HEK293 (cell line): ENCODE measurements around the gene KLHDC7B.
A peak's percentile ranks its signal among the peaks of the same experiment; 100 is the strongest.

Experiments
- GLIS1 ChIP-seq: fragments of 450-650 bp; formaldehyde crosslinking; IDR thresholded peaks from 2 replicates; pipeline ENCODE4 v1.5.1; 2016; ENCODE audit warnings: missing biosample characterization, missing genetic modification characterization
- IKZF3 ChIP-seq: fragments of 450-650 bp; IDR thresholded peaks from 2 replicates; pipeline ENCODE4 v1.5.0; 2018; ENCODE audit warnings: missing biosample characterization, mild to moderate bottlenecking, missing genetic modification characterization, moderate library complexity
- KLF8 ChIP-seq: fragments of 450-650 bp; formaldehyde crosslinking; IDR thresholded peaks from 2 replicates; pipeline ENCODE4 v1.5.1; 2016; ENCODE audit warnings: missing biosample characterization, missing genetic modification characterization
- PRDM1 ChIP-seq: fragments of 450-650 bp; formaldehyde crosslinking; IDR thresholded peaks from 2 replicates; pipeline ENCODE4; 2016; ENCODE audit warnings: missing biosample characterization, missing genetic modification characterization
- ZNF114 ChIP-seq: fragments of 450-650 bp; formaldehyde crosslinking; IDR thresholded peaks from 2 replicates; pipeline ENCODE4 v1.5.0; 2017; ENCODE audit warnings: missing biosample characterization, missing genetic modification characterization
- ZNF16 ChIP-seq: fragments of 450-650 bp; formaldehyde crosslinking; IDR thresholded peaks from 2 replicates; pipeline ENCODE4 v1.5.1; 2016; ENCODE audit warnings: low read depth, missing biosample characterization, missing genetic modification characterization
- ZNF184 ChIP-seq: fragments of 450-650 bp; IDR thresholded peaks from 2 replicates; pipeline ENCODE4 v1.5.1; 2018; ENCODE audit warnings: missing biosample characterization, mild to moderate bottlenecking, missing genetic modification characterization
- ZNF202 ChIP-seq: fragments of 450-650 bp; formaldehyde crosslinking; IDR thresholded peaks from 2 replicates; pipeline ENCODE4 v1.5.1; 2016; ENCODE audit warnings: missing biosample characterization, missing genetic modification characterization, borderline replicate concordance
- ZNF658 ChIP-seq: fragments of 450-650 bp; formaldehyde crosslinking; IDR thresholded peaks from 2 replicates; pipeline ENCODE4; 2016; ENCODE audit warnings: missing biosample characterization, missing genetic modification characterization
- ZNF677 ChIP-seq: fragments of 450-650 bp; IDR thresholded peaks from 2 replicates; pipeline ENCODE4 v1.5.0; 2018; ENCODE audit warnings: missing biosample characterization, mild to moderate bottlenecking, missing genetic modification characterization, moderate library complexity
- ZNF707 ChIP-seq: fragments of 450-650 bp; formaldehyde crosslinking; IDR thresholded peaks from 2 replicates; pipeline ENCODE4 v1.5.1; 2016; ENCODE audit warnings: missing biosample characterization, missing genetic modification characterization
- ZNF776 ChIP-seq: fragments of 450-650 bp; formaldehyde crosslinking; IDR thresholded peaks from 2 replicates; pipeline ENCODE4 v1.5.0; 2017; ENCODE audit warnings: missing biosample characterization, missing genetic modification characterization, borderline replicate concordance
- ZNF785 ChIP-seq: fragments of 450-650 bp; formaldehyde crosslinking; IDR thresholded peaks from 2 replicates; pipeline ENCODE4 v1.5.1; 2016; ENCODE audit warnings: missing biosample characterization, missing genetic modification characterization
- TF ChIP-seq, protein P1 (sequence below): fragments of 450-650 bp; formaldehyde crosslinking; IDR thresholded peaks from 2 replicates; pipeline ENCODE4 v1.5.1; 2016; ENCODE audit warnings: missing biosample characterization, missing genetic modification characterization
- TF ChIP-seq, protein P2 (sequence below): fragments of 450-650 bp; formaldehyde crosslinking; IDR thresholded peaks from 2 replicates; pipeline ENCODE4 v1.5.1; 2016; ENCODE audit warnings: missing biosample characterization, missing genetic modification characterization
- TF ChIP-seq, protein P3 (sequence below): fragments of 450-650 bp; formaldehyde crosslinking; IDR thresholded peaks from 2 replicates; pipeline ENCODE4 v1.5.1; 2017; ENCODE audit warnings: missing biosample characterization, missing genetic modification characterization
- TF ChIP-seq, protein P4 (sequence below): fragments of 450-650 bp; formaldehyde crosslinking; IDR thresholded peaks from 2 replicates; pipeline ENCODE4 v1.5.1; 2016; ENCODE audit warnings: missing biosample characterization, missing genetic modification characterization, borderline replicate concordance

Gene KLHDC7B

DNA sequence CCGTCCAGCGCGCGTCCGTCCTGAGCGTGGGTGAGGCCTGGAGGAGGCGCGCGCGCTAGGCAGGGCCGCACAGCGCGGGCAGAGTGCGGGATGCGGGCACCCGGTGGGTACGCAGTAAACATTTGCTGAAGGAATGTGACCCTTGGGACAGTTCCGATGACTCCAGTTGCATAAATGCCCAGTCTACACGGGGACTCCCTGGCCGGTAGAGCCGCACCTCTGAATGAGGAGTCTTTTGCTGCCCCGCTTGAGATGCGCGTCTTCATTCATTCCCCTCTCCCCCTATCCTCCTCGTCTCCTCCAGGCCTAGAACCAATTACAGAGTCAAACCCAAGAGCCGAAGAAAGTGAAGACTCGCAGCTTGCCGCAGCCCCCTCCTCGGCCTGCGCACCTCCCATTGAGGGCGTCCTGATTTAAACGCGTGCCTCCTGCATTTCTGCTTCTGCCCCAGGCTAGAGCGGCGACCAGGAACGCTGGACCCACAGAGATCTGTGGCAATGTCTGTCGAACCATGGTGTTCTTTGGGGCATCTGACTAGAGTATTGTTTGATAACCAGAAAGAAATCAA is 37.7 kb downstream of the KLHDC7B start (continued):
- TF ChIP-seq, protein P1, sequence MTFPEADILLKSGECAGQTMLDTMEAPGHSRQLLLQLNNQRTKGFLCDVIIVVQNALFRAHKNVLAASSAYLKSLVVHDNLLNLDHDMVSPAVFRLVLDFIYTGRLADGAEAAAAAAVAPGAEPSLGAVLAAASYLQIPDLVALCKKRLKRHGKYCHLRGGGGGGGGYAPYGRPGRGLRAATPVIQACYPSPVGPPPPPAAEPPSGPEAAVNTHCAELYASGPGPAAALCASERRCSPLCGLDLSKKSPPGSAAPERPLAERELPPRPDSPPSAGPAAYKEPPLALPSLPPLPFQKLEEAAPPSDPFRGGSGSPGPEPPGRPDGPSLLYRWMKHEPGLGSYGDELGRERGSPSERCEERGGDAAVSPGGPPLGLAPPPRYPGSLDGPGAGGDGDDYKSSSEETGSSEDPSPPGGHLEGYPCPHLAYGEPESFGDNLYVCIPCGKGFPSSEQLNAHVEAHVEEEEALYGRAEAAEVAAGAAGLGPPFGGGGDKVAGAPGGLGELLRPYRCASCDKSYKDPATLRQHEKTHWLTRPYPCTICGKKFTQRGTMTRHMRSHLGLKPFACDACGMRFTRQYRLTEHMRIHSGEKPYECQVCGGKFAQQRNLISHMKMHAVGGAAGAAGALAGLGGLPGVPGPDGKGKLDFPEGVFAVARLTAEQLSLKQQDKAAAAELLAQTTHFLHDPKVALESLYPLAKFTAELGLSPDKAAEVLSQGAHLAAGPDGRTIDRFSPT (tag by site-specific recombination): peak; percentile 88
- TF ChIP-seq, protein P2, sequence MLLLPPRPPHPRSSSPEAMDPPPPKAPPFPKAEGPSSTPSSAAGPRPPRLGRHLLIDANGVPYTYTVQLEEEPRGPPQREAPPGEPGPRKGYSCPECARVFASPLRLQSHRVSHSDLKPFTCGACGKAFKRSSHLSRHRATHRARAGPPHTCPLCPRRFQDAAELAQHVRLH: no peak
- TF ChIP-seq GLIS1 (tag by site-specific recombination) (0 out of 2 replicates have a peak, but pooled peaks have one; percentile 13), KLF8 (tag by site-specific recombination) (peak; percentile 59; the same call in 1 of the 2 replicates), ZNF202 (no peak), ZNF707 (tag by site-specific recombination) (no peak), ZNF184 (no peak), ZNF658 (no peak), ZNF114 (tag by site-specific recombination) (no peak), PRDM1 (tag by site-specific recombination) (no peak), IKZF3 (tag by site-specific recombination) (no peak), ZNF16 (tag by site-specific recombination) (no peak), ZNF677 (tag by site-specific recombination) (no peak), ZNF785 (tag by site-specific recombination) (no peak), ZNF776 (tag by site-specific recombination) (no peak)
- TF ChIP-seq, protein P3, sequence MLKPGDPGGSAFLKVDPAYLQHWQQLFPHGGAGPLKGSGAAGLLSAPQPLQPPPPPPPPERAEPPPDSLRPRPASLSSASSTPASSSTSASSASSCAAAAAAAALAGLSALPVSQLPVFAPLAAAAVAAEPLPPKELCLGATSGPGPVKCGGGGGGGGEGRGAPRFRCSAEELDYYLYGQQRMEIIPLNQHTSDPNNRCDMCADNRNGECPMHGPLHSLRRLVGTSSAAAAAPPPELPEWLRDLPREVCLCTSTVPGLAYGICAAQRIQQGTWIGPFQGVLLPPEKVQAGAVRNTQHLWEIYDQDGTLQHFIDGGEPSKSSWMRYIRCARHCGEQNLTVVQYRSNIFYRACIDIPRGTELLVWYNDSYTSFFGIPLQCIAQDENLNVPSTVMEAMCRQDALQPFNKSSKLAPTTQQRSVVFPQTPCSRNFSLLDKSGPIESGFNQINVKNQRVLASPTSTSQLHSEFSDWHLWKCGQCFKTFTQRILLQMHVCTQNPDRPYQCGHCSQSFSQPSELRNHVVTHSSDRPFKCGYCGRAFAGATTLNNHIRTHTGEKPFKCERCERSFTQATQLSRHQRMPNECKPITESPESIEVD (tag by site-specific recombination): no peak
- TF ChIP-seq, protein P4, sequence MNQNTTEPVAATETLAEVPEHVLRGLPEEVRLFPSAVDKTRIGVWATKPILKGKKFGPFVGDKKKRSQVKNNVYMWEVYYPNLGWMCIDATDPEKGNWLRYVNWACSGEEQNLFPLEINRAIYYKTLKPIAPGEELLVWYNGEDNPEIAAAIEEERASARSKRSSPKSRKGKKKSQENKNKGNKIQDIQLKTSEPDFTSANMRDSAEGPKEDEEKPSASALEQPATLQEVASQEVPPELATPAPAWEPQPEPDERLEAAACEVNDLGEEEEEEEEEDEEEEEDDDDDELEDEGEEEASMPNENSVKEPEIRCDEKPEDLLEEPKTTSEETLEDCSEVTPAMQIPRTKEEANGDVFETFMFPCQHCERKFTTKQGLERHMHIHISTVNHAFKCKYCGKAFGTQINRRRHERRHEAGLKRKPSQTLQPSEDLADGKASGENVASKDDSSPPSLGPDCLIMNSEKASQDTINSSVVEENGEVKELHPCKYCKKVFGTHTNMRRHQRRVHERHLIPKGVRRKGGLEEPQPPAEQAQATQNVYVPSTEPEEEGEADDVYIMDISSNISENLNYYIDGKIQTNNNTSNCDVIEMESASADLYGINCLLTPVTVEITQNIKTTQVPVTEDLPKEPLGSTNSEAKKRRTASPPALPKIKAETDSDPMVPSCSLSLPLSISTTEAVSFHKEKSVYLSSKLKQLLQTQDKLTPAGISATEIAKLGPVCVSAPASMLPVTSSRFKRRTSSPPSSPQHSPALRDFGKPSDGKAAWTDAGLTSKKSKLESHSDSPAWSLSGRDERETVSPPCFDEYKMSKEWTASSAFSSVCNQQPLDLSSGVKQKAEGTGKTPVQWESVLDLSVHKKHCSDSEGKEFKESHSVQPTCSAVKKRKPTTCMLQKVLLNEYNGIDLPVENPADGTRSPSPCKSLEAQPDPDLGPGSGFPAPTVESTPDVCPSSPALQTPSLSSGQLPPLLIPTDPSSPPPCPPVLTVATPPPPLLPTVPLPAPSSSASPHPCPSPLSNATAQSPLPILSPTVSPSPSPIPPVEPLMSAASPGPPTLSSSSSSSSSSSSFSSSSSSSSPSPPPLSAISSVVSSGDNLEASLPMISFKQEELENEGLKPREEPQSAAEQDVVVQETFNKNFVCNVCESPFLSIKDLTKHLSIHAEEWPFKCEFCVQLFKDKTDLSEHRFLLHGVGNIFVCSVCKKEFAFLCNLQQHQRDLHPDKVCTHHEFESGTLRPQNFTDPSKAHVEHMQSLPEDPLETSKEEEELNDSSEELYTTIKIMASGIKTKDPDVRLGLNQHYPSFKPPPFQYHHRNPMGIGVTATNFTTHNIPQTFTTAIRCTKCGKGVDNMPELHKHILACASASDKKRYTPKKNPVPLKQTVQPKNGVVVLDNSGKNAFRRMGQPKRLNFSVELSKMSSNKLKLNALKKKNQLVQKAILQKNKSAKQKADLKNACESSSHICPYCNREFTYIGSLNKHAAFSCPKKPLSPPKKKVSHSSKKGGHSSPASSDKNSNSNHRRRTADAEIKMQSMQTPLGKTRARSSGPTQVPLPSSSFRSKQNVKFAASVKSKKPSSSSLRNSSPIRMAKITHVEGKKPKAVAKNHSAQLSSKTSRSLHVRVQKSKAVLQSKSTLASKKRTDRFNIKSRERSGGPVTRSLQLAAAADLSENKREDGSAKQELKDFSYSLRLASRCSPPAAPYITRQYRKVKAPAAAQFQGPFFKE (tag by site-specific recombination): no peak
